Regular cardiac myocyte (primary cell): ENCODE data around the gene SETX. TPM values are rescaled to one million over a fixed set of nuclear protein-coding genes. Genes with fewer than 3 reads are reported as not detected.

Experiments
- total RNA-seq: library from RNA; depleted of rRNA; stranded (reverse); fragments of >200 nt; gene quantifications from 2 replicates; pipeline ENCODE4 v1.2.3, GENCODE V29; 2014

SETX gene, protein sequence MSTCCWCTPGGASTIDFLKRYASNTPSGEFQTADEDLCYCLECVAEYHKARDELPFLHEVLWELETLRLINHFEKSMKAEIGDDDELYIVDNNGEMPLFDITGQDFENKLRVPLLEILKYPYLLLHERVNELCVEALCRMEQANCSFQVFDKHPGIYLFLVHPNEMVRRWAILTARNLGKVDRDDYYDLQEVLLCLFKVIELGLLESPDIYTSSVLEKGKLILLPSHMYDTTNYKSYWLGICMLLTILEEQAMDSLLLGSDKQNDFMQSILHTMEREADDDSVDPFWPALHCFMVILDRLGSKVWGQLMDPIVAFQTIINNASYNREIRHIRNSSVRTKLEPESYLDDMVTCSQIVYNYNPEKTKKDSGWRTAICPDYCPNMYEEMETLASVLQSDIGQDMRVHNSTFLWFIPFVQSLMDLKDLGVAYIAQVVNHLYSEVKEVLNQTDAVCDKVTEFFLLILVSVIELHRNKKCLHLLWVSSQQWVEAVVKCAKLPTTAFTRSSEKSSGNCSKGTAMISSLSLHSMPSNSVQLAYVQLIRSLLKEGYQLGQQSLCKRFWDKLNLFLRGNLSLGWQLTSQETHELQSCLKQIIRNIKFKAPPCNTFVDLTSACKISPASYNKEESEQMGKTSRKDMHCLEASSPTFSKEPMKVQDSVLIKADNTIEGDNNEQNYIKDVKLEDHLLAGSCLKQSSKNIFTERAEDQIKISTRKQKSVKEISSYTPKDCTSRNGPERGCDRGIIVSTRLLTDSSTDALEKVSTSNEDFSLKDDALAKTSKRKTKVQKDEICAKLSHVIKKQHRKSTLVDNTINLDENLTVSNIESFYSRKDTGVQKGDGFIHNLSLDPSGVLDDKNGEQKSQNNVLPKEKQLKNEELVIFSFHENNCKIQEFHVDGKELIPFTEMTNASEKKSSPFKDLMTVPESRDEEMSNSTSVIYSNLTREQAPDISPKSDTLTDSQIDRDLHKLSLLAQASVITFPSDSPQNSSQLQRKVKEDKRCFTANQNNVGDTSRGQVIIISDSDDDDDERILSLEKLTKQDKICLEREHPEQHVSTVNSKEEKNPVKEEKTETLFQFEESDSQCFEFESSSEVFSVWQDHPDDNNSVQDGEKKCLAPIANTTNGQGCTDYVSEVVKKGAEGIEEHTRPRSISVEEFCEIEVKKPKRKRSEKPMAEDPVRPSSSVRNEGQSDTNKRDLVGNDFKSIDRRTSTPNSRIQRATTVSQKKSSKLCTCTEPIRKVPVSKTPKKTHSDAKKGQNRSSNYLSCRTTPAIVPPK (N-terminal part only)
- 61.5 and 73.3 TPM in 2 replicates for total RNA-seq

DNA sequence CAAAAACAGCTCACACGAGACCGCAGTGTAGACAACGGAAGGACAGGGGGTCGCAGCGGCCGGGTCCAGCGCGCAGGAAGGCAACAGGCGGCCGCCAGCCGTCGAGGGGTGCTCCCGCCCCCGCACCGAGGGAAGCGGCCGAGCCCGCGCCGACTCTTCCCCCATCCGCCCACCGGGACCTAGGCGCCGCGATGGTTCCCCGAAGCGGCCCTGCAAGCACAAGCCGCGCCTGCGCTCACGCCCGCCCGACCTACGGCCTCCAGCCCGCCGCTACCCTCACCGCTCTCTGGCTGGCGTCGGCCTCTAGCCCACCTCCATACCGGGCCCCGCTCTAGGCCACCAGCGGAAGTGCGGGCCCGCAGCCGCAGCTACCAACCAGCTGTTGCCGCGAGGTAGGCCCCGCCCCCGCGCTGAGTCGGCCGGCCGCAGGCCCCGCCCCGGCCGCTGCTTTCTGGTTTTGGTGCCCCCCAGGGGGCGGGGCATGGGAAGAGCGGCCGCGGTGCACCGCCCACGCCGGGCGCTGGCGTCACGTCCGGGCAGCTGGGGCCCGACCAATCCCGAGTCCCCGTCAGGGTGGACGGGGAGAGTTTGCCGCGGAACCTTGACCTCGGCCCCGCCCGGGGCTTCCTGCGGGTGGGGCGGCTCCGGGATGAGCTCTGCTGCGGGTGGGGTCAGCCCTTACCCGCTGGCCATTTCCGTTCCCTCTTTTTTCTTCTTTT, at the start of gene SETX:
Gene SETX, minus strand, starts transcription at position 350 of the 719 bp plus-strand sequence. CDS start 5,558 bp downstream, outside the sequence.

Other genes starting within 250 kb of the SETX start
- 0.96 and 2.8 TPM in 2 replicates for gene NTNG2, start 192.9 kb downstream of the SETX start, total RNA-seq
- gene TTF1, start 51.9 kb upstream of the SETX start, total RNA-seq: 9.9 and 12.3 TPM in 2 replicates
- gene CFAP77, start 55.2 kb upstream of the SETX start, total RNA-seq: not detected in 2 replicates
- gene BARHL1, start 227.6 kb upstream of the SETX start, total RNA-seq: not detected in 2 replicates